Hematopoietic multipotent progenitor cell treated with erythropoietin and hydrocortisone succinate and interleukin-3 and kit ligand, for 8 days (in vitro differentiated cells): ENCODE results near the gene CD8B.

Experiments used
- DNase-seq: peaks from one replicate; pipeline ENCODE4 v3.0.0-alpha.2; 2015

CD8B gene

GRCh38 chr2:86768189-86768949 is 93.3 kb downstream of the CD8B start:
- no peak for DNase-seq
